ENCODE data around the gene SLC30A5.

GRCh38 chr5:69048230-69048629 is 45.6 kb upstream of the SLC30A5 start:
- TF ChIP-seq POLR2A (IDR thresholded peaks at IDR 0.05; ENCODE audit: low read length) (no peak), GATA1 (IDR thresholded peaks at IDR 0.05; ENCODE audit: low read depth, low read length) (no peak)

All from erythroblast (primary cell).